ENCODE results near the gene ISG20L2.

The ISG20L2 gene

GRCh38 chr1:156752843-156753482 is 24.4 kb upstream of the ISG20L2 start:
- DNase-seq (ENCODE audit: low read depth in 2 of 2) = no peak

DNA sequence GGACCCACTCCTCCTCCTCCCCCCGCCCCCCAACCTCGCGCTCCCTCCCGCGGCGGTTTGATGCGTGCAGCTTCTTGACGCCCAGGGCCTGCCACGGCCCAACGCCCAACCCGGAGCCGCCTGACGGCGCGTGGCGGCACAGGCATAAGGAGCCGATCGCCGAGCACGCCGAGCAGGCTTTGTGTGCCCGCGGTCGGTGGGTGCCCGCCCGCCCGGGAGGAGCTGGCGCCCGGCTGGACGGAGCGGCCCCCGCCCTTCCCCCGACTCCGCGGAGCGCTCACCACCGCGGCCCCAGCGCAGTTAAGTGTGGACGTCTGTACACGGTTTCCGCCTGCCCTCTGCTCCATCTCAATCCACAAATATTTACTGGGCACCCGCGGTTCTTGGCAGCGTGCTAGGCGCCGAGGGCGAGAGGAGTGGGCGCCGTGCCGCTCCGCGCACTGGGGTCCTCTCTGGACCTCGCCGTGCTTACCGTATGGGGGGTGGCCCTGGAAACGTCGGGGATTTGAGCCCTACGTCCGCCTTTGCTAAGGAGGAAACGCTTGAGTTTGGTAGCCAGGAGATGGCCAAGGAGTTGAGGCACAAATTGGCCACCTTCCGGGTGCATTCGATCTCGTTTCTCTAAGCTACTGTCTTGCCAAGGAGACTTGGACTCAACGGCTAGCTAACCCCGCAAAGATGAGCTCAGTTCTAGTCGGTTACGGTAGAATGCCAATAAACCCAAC is 23.4 kb upstream of the ISG20L2 start:
- peak; percentile 92 to 93 for DNase-seq (ENCODE audit: low read depth in 2 of 2)

GRCh38 chr1:156751451-156751756 is 22.8 kb upstream of the ISG20L2 start, which contains the start of gene HDGF:
TSS of gene HDGF (minus strand) at chr1:156751675. CDS start at chr1:156751429, 246 bp downstream.
- DNase-seq (ENCODE audit: low read depth in 2 of 2) = no peak

GRCh38 chr1:156750711-156751450 is 22.3 kb upstream of the ISG20L2 start:
- DNase-seq (ENCODE audit: low read depth in 2 of 2) = no peak

DNA sequence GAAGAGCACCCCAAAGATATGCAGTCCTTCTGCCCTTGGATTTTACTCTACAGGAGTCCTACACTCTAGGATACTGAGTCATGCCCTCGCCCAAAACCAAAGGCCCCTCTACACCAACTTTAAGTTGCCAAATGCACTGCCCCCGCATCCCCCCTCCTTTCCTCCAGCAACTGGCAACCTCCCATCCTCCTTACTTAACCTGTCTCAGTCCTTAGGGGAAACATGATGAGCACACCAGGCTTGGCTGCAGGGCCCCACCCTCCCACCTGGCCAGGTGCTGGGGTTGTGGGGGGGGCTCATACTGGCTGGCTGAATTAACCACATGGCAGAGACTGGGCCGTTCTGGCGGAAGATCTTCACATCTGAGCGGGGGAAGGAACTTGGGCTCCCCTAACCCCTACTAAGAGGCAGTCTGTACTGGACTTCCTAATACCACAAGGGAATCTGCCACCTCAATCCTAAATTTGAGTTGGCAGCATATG is 21.7 kb upstream of the ISG20L2 start:
- DNase-seq (ENCODE audit: low read depth in 2 of 2) = no peak

DNA sequence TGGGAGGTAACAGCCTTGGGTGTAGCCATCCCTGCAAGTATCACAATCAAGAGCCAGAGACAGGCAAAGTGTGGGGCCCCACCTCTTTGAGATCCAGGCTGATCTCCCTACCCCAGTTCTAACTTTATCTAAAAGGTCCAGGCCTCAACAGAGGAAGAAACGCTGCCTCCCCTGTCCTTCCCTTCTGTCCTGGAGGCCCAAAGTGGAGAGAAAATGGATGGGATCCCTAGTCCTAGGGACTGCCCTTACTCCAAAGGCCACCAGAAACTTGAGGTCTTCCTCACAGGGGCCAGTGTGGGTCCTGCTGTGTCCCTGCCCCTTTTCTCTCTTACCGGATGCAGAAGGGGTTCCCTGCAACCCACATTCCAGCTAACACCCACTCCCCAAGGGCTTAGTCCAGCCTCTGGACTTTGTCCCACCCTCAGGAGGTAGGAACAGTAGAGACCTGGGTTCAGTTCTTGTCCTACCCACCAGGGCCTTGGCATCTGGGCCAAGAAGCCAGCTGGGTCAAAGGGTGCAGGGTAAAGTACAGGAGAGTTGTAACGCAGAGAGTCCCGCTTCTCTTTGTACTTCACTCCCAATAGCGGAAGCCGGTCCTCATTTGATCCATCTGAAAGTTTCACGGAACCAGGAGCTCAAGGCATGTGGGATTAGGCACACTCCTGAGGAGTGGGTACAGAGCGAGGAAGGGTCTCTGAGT is 21.0 kb upstream of the ISG20L2 start:
- DNase-seq (ENCODE audit: low read depth in 2 of 2) = no peak

DNA sequence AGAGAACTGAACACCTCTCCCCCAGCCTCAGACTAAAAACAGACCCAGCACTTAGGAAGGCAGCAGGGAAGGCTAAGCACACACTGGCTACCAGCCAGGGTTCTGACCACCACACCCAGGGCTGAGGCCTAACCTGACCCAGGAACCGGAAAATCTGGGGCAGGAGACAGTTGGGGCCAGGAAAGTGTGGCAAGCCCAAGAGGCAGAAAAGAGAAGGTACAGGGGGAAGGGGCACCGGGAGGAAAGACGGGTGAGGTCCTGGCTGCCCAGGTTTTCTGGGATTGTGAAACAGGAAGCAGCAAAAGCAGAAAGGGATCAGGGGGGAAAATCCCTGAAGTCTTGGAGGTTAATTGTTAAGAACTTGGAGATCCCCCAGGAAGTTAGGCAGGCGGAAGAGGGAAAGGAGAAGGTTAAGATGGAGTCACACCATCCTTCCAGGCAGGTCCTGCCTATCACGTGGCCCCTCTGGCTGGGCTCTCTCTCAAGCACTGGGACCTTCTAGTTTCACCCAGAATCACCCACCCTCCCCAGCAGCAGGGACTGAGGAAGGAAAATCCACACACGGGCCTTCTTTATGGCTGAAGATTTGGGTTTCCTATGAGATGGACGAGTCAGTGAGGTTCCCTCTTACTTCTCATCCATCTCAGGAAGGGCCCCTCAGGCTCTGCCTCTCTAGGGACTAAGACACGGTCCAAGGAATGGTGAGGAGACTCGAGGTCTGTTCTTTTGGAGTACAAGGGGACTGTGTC is 20.3 kb upstream of the ISG20L2 start:
- no peak for DNase-seq (ENCODE audit: low read depth in 2 of 2)

GRCh38 chr1:156747742-156748669 is 19.4 kb upstream of the ISG20L2 start:
- DNase-seq (ENCODE audit: low read depth in 2 of 2) = no peak

DNA sequence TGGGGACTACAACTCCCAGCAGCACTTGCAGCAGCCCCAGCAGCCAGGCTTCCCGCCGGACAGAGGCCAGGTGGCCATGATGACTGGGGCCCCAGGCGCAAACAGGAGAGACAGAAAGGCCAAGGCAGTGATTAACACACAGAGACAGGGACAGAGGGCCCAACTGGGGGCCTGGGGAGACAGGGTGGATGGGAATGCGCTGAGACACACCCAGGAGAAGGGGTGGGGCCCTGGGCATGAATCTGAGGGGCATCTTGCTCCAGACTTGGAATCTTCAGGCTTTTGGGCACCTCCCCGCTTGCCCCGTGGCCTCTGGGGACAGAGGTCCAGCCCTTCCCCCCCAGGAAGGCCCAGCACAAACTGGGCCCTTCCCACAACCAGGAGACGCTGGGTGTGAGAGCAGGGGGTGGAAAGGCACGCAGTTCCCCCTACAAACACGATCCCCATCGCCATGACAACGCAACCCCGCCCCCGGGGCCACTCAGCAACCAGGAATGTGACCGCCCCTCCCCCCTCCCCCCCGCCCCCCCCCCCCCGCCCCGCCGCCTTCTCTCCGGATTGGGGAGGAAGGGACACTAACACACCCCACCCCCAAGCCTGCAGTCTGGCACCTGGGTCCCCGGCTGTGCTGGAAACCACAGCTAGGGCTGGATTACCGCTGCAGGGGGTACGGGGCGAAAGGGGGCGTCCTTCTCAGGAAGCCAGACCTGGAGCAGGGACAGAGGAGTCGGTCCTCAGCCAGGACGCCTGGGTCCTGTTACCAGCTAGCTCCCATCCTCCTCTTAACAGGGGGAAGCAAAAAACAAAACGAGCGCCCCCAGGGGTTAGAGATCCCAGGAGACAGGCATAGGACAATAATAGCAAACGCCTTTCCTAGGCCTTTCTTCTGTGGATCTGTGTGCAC is 18.4 kb upstream of the ISG20L2 start:
- no peak for DNase-seq (ENCODE audit: low read depth in 2 of 2)

DNA sequence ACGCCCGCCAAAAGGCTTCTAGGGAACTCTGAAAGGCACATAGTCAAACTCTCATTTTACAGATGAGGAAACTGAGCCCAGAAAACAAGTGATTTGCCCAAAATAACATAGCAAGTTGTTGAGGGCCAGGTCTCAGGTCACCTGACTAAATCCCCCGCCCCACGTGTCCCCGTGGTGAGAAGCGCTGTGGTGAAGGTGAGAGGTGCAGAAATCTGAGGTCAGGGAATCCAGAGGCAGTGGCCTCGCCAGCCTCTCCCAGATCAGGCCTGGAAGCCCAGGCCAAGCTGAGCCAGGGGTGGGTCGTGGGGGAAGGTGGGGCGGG is 17.8 kb upstream of the ISG20L2 start:
- DNase-seq (ENCODE audit: low read depth in 2 of 2) = no peak

DNA sequence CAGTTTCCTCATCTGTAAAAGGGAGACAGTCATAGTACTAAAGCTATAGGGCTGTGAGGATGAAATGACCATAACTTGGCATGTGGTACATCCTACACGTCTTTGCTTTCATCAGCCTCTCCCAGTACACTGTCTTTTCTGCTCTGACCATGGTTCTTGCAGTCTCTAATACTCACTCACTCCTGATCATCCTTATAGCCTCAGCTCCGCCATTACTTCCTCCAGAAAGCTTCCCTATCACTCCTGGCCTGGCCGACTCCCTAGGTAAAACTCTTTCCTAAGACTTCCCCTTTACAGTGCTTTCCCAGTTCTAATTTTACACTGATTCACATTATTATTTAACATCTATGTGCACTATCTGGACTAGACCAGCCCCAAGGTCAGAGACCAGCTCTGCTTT is 17.3 kb upstream of the ISG20L2 start:
- no peak for DNase-seq (ENCODE audit: low read depth in 2 of 2)

DNA sequence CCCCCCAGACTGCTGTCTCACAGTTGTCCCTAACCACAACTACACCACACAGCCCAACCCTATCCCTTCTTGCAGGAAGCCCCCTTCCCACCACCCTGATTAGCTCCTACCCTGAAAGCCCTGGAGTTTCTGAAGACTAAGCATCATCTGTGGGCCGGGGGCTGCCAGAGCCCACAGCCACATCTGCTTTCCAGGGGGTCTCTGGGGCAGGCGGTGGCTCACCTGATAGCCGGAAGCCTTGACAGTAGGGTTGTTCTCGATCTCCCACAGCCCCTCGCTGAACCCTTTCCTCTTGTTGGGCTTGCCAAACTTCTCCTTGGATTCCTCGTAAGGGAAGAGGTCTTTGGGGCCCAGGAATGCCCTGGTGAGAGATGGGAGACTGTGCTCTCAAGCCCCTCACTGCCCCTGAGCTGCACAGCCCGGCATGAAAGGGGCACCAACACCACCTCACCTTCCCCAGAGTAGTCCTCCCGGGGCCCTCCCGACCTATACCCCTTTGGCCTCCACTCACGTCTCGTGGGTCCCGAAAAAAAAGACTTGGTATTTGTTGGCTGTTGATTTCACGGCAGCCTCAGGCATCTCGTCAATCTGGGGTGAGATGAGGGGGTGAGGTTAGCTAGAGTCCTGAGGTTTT is 16.3 kb upstream of the ISG20L2 start:
- DNase-seq (ENCODE audit: low read depth in 2 of 2) = no peak

DNA sequence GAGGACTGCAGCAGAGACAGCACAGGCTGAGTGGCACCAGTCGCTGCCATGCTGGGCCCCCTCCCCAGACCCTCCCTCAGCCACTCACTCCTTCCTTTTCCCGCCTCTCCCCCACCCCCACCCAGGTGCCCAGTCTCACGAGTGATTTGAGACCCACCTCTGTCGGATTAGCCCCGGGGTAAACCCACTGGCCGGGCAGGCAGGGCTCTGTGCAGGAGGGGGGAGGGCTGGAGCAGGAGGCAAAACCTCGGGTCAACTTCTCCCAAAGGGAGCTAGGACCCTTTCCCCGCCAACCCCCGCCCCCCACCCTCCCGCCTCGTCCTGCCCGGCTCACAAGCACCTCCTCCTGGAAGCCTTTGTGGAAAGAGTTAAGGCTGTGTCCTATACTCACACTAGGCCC is 15.8 kb upstream of the ISG20L2 start:
- no peak for DNase-seq (ENCODE audit: low read depth in 2 of 2)

DNA sequence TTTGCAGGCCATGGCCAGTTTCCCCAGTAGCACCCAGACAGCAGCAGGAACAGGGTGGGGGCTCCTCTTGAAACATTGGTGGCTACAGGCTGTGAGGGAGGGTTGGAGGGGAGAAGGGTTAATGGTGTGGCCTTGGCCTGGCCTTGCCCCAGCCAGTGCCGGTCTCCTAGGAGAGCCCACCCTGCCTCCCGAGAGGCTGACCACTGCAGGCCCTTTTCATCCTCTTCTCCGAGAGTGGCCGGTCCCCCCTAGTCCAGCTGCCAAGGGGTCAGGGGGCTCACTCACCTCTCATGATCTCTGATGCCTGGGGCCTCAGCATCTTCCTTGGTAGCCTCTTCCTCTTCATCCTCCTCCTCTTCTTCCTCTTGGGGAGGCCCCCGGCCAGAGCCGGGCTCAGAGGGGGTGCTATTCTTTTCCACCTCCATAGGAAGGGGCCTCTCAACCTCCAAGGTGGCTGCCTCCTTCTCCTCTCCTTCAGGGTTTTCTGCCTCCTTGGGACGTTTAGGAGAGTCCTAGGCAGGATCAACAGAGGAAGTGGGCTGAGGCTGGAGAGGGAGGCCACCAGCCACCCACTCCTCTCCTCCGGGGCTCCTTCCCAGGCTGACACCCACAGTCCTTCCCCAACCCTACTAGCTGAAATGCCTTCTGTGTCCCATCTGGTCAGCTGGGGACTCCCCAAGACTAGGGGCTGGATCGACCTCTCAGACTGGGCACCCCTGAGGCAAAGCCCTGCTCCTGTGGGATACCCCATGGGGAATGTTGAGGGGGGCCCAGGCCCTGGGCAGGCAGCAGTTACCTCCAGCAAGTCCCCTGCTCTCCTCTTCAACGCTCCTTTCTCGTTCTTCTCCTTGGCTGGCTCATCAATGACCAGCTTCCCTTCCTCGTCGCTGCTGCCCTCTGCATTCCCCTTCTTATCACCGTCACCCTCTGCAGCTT is 15.1 kb upstream of the ISG20L2 start:
- DNase-seq (ENCODE audit: low read depth in 2 of 2) = no peak

- no peak for DNase-seq (ENCODE audit: low read depth in 2 of 2)
Observed at GRCh38 chr1:156742801-156743200, 14.2 kb upstream of the ISG20L2 start.

- no peak for DNase-seq (ENCODE audit: low read depth in 2 of 2)
Observed at GRCh38 chr1:156742017-156742416, 13.5 kb upstream of the ISG20L2 start.

- DNase-seq (ENCODE audit: low read depth in 2 of 2) = no peak
Observed at GRCh38 chr1:156741481-156741983, 13.0 kb upstream of the ISG20L2 start.
